Anterior cingulate cortex (tissue), 58 donors: ENCODE results near the gene UBE2E1.
"Not testable (repeated sequence)": the region's sequence is repeated elsewhere in the genome, so short reads cannot be mapped to it uniquely, and the experiment has no call there.

Experiments used
- DNase-seq, 58 donors: peaks; one replicate each; lab custom pipeline; 2025; lab: John Stamatoyannopoulos, UW

Gene UBE2E1

DNA sequence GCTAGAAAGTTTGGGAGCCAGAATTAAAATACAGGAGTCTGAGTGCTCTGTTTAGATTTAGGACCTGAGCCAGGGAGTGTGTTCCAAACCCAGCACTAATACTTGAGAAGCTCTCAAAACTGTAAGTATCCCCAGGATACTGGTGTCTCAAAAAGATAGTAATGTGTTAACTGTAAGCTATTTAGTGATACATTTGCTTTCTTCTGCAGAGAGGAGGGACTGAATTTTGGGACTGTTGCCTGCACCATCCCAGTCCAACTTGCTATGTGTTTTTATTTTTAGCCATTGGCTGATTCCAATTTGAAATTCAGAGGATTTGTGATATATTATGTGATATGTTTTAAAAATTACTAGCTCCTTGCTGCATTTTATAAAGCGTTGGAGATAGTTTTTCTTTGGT is 31.5 kb downstream of the UBE2E1 start:
- no peak for DNase-seq

DNA sequence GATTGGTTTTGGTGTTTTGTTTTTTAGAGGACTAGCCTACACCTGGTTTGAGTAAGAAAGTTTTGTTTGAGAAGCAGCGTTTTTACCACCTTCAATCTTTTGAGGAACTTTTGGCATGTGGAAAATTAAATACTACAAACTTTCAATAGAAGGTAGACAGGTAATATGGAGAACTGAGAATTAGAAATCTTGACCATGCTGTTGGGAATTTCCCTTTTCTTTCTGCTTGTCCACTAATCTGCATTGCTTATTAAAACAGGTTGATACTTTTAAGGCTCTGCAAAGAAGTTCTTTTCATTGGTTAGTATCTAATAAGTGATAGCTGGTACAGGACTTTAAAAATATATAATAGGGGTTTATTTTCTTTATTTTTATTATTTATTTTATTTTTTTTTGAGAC is 31.9 kb downstream of the UBE2E1 start:
- DNase-seq, result no peak

DNA sequence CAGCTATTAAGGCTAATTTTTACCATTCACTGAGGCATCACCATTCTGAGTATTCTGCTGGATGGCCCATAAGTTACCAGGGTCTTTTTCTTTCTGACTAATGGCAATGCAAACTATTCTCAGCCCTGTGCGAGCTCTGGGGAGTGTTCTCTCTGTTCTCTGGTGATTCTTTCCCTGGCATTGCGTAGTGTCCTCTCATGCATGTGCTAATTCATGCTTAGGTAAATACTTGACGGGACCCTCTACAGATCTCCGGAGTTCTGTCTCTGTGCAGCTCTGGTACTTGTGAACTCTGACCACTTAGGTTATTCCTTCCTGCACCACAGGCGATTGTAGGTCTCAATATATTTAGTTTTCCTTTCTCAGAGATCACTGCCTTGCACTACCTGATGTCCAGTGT is 34.8 kb downstream of the UBE2E1 start:
- DNase-seq, result no peak

DNA sequence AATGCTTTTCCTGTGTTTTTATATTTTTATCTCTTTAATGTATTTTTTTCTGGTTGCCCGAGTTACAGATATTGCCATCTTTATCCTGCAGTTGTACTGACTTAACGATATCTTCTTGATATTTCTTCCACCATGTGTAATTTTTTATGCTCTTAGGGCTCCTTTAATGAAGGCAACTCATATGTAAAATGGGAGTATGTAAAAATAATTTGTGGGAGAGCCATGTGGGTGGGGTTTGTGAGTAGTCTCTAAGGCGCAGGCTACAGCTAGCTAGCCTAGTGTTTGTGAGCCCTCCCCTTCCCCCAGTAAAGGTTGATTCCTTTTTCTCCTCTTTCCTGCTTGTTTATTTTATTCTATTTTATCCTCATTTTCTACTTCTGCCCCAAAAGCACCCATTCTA is 38.1 kb downstream of the UBE2E1 start:
- no peak for DNase-seq

DNA sequence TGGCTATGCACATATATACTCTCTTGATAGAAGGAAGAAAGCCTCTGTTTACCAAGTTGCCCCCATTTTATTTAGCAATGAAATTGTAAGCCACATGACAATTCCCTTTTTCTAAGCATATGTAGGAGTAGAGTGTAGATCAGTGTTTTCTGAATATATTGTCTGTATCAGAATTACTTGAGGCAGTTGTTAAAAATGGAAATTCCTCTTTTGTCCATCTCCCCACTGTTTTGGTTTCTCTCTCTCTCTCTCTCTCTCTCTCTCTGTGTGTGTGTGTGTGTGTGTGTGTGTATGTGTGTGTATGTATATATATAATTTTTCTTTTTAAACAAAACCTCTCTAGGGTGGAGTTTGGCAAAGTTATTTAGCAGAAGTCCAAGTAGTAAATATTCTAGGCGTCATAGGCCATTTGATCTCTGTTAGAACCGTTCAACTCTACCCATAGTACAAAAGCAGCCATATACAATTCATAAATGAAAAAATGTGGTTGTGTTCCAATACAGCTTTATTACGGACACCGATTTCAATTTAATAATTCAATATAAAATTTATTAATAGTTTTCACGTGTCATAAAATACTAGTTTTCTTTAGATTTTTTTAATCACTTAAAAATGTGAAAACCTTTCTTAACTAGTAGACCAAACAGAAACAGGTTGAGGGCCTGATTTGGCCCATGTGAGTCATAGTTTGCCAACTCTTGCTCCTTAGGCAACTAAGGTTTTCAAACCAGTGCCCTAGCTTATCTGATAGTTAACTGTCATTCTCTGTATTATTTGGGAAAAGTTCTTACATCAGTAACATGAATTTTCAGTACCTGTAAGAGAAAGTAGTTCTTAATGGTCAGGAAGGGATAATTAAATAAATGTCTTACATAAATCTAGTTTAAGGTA is 39.8 kb downstream of the UBE2E1 start:
- no peak for DNase-seq

DNA sequence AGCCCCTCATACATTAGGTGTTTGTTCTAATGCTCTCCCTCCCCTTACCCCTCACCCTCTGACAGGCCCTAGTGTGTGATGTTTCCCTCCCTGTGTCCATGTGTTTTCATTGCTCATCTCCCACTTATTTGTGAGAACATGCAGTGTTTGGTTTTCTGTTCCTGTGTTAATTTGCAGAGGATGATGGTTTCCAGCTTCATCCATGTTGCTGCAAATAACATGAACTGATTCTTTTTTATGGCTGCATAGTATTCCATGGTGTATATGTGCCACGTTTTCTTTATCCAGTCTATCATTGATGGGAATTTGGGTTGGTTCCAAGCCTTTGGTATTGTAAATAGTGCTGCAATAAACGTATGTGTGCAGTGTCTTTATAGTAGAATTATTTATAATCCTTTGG is 43.7 kb downstream of the UBE2E1 start:
- DNase-seq, result not testable (repeated sequence)

DNA sequence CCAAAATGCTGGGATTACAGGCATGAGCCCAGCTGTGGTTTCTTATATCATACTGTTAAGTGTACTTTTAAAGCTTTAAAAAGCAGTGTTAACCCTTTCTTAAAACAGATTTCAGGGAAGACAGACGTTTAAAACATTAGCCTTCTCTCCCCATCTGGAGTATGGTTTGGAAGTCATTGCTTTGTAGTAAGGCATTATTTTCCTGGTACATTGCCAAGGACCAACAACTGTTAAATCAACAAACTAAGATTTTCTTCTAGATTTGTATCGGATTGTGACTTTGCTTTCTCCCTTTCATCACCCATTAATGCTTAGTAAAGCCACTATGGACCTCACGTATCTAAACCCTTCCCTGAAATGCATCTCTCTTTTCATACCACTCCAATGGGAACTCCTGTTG is 50.5 kb downstream of the UBE2E1 start:
- no peak for DNase-seq

DNA sequence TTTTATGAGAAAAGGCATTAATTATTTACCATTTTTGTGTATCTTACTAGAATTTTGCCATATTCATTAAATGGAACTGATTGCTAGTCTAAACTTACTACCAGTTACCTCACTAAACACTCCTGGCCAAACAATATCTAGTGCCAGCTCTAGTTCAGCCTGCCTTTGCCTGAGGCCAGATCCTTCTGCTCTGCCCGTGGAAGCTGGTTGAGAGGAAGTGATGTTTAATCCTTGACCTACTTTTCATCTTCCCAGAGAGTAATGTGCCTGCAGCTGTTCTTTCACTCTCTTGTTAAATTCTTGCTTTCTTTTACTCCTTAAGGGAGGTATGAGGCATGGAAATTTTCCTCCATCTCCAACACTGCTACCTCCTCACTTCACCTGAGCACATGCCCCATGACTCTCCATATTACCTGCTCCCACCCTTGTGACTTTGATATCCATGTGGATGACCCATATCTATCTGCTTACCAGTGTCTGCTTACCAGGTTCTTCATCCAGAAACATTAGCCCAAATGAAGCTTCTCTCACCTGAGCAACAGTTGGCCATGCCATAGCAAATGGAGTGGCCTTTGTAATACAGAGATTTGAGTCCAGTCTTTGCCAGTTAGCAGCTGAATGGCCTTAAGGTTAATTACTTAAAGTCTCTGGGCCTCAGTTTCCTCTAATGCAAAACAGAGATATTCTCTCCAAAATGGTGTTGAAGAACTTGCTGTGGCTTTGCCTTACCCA is 53.4 kb downstream of the UBE2E1 start:
- DNase-seq, result peak in 1 of 58 donors; percentile 17

DNA sequence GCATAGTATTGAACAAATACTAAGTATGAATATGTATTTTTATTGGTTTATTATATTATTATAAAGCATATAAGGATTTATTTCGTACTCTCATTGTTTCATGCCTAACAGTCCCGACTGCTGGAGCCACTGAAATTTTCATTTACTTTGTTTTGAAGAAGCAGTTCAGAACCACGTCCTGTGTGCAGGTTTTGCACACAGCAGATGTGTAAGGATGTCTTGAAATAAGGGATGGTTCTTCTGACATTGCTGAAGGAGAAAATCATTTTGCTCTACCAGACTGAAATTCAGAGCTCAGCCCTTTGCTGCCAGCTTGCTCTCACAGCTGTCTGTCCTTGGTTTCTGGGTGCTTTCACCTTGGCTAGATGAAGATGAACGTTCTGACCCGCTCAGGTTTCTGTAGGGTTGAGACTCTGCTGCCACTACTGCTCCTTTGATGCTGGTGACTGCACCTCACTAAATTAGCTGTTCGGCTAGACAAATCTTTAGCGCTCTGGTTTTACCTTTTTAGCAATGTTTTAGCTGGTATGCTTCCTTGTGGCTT is 54.2 kb downstream of the UBE2E1 start:
- DNase-seq, result no peak

DNA sequence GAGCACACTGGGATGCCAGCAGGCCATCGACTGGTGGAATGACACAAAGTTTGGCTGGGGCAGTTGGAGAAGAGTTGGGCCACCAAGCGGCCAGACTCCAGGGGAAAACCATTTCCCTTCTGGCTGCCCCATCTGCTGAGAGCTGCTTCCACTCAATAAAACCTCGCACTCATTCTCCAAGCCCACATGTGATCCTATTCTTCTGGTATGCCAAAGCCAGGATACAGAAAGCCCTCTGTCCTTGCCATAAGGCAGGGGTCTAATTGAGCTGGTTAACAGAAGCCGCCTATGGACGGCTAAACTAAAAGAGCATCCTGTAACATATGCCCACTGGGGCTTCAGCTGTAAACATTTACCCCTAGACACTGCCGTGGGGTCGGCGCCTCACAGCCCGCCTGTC is 55.9 kb downstream of the UBE2E1 start:
- DNase-seq, result no peak

DNA sequence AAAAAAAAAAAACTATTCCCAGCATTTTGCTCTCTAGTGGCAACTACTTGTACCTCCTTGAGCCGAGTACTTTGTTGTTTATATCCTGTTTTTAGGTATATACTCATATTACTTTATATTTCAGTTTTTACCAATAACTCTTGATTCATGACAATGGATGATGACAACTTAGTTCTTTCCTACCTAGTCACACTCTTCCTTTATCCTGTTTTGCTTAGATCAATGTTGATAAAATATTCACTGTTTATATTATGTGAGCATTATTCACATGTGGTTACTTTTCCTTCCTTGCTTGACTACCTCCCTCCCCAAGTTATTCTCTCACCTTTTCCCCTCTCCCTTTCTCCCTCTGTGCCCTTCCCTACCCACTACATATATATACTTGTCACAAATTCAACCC is 57.3 kb downstream of the UBE2E1 start:
- no peak for DNase-seq

DNA sequence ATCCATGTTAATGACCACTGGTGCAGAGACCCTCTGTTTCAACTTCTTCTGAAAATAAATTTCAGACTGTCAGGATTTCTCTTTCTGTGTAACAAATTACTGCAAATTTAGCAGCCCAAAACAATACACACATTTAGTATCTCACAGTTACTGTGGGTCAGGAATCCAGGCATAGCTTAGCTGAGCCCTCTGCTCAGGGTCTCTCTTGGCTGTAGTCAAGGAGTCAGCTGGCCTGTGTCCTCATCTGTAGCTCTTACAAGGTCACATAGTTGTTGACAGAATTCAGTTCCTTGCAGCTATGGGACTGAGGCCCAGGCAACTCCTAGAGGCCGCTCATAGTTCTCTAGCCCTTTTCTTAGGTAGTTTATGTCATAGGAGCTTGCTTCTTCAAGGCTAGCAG is 59.2 kb downstream of the UBE2E1 start:
- DNase-seq, result no peak

DNA sequence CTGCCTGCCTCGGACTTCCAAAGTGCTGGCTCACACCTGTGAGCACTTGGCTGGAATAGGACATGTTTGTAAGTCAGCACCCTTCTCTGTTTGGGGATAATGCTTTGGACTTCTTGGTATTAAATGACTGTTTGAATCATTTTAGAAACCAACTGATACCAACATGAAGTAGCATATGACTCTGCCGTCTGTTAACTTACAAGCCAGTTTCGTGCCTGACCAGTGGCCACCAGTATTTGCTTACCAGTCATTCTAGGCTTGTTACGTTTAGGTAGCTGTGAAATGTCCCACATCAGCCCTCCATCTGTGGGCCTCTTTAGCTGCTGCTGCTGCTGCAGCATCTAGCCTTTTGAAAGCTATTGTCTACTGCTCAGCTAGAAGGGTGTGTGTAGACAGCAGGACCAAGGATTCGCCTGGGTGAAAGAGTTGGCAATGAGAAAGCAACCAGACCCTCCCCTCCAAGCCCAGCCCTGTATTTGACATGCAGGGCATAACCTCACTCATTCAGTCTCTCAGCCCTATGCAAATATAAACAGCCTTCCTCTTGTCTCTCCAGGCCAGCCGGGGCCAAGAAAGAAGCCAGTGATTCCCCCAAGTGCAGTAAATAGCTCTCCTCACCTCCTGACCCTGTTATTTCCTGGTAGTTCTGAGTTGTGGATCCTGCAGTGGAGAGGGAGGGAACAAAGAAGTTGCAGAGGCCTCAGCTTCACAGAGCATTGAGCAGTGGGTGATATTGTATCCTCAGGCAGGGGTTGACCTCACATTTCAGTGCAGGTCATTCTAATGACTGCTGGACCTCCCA is 60.0 kb downstream of the UBE2E1 start:
- peak in 35 of 58 donors; percentile 10 to 63 (median 29) for DNase-seq

DNA sequence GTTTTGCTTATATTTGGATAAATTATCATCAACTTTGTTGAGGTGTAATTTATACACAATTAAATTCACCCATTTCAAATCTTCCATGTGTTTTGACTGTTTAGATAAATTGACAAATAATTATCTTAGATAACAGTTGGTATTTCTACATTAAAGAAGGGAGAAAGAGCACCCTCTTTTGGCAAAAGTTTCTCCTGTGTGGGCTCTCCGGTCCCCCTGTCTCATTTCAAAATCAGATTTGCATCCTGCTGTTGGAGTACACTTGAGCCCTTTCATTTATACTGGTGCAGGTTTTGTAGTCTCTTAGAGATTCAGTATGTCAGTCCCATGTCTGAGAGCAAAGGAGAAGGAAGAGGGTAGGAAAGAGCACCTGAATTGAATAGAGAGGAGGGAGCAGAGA is 61.6 kb downstream of the UBE2E1 start:
- no peak for DNase-seq

DNA sequence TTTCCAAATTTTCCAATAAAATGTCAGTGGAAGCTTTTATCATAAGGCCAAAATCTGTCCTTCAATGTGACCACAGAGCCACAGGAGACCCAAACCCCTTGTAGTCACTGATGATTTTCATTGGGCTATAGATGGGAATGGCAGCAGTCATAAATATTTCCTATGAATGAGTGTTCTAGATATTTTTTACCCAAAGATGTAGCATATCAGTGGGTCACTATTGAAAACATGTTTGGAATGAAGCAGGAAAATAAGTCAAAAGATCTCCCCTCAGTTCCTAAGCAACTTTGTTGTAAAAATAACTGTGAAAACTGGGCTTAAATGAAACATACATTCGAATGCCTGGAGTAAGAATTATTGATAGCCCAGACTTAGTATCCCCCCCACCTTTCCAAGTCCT is 62.1 kb downstream of the UBE2E1 start:
- no peak for DNase-seq

DNA sequence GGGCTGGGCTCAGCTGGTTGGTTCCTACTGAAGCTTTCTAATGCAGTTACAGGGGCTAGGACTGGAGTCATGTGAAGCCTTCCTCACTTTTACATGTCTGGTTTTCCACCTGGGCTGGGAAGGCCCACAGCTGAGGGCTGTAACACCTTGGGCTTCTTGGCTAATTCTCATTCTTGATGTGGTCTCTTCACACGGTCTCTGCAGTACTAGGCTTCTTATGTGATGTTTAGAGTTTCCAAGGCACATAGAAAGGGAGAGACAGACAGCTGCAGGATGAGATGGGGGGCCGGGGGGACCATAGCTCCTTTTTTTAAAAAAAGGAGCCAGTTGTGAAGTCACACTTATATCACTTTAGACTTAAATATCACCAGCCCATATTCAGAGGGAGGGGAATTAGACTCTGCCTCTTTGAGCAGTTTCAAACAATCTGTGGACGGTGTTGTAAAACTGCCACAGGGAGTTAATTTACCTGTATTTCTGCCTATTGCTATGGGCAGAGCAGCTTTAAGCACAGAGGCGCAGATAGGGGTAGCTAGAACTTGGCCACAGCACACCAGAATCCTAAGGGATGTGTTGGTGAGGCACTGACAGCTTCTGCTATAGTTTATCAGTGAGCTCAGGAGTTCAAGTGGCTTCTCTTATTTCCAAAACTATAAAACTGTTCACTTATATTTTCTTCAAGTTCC is 64.4 kb downstream of the UBE2E1 start:
- DNase-seq, result no peak

DNA sequence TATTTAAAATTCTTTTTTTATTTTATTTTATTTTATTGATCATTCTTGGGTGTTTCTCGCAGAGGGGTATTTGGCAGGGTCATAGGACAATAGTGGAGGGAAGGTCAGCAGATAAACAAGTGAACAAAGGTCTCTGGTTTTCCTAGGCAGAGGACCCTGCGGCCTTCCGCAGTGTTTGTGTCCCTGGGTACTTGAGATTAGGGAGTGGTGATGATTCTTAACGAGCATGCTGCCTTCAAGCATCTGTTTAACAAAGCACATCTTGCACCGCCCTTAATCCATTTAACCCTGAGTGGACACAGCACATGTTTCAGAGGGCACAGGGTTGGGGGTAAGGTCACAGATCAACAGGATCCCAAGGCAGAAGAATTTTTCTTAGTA is 64.9 kb downstream of the UBE2E1 start:
- DNase-seq, result not testable (repeated sequence)

DNA sequence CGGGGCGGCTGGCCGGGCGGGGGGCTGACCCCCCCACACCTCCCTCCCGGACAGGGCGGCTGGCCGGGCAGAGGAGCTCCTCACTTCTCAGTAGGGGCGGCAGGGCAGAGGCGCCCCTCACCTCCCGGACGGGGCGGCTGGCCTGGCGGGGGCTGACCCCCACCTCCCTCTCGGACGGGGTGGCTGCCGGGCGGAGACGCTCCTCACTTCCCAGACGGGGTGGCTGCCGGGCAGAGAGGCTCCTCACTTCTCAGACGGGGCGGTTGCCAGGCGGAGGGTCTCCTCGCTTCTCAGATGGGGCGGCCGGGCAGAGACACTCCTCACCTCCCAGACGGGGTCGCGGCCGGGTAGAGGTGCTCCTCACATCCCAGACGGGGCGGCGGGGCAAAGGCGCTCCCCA is 65.6 kb downstream of the UBE2E1 start:
- not testable (repeated sequence) for DNase-seq

DNA sequence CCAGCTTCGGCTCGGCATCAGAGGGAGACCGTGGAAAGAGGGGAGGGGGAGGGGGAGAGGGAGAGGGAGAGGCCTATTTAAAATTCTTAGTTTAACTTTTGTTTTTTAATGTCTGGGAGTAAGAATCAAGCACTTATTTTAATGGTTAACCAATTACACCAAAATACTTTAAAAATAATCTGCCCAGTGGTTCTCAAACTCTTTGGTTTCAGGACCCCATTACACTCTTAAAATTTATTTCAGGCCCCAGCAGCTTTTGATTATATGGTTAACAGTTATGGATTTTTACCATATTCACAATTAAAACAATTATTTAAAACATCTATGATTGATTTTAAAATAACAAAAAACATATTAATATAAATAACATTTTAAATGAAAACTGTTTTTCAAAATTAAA is 66.6 kb downstream of the UBE2E1 start:
- no peak for DNase-seq

DNA sequence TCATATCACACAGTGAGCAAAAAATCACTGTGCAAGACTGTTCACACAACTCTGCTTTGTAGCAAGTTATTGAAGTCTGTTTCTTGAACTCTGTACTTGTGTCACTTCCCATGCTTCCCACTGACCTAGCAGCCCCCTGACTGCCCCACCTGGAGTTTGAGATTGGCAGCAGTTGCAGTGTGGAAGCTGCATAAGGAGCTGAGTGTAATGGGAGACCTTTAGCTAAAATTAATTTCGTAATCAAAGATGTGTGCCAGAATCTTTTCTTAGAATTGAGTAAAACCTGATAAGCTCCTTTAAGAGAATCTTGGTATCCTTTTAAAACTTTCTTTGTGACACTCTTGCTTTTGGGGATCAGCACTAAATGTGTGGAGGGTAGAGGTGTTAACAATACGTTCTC is 68.2 kb downstream of the UBE2E1 start:
- no peak for DNase-seq
